GM23248 (cell line): ENCODE data around the gene CCDC192. TPM values are rescaled to one million over a fixed set of nuclear protein-coding genes. Genes with fewer than 3 reads are reported as not detected.

ENCODE experiments used
- DNase-seq: peaks from one replicate; pipeline ENCODE4 v3.0.0-alpha.2; 2015
- H2AFZ ChIP-seq: fragments of 200-600 bp; sonication (generic); 2 replicates; pipeline ENCODE4 v1.6.1; 2016; ENCODE audit warnings: antibody characterized with exemption
- H3F3A ChIP-seq: fragments of 200-600 bp; sonication (generic); 2 replicates; pipeline ENCODE4 v1.6.1; 2016; ENCODE audit warnings: mild to moderate bottlenecking, antibody characterized with exemption, mixed run types; ENCODE audit not compliant: insufficient read depth
- H3K27ac ChIP-seq: fragments of 200-600 bp; sonication (generic); 2 replicates; pipeline ENCODE4 v1.5.1; 2016; ENCODE audit warnings: mild to moderate bottlenecking
- H3K27me3 ChIP-seq: fragments of 200-600 bp; sonication (generic); replicated peaks from 2 replicates; pipeline ENCODE4 v1.6.1; 2016; ENCODE audit warnings: mild to moderate bottlenecking; ENCODE audit not compliant: insufficient read depth
- H3K36me3 ChIP-seq: fragments of 200-600 bp; sonication (generic); 2 replicates; pipeline ENCODE4 v1.6.1; 2016; ENCODE audit warnings: low read depth, mild to moderate bottlenecking
- H3K4me1 ChIP-seq: fragments of 200-600 bp; sonication (generic); 2 replicates; pipeline ENCODE4 v1.6.1; 2016; ENCODE audit warnings: mild to moderate bottlenecking; ENCODE audit not compliant: insufficient read depth
- H3K4me2 ChIP-seq: fragments of 200-600 bp; sonication (generic); one replicate; pipeline ENCODE4 v1.6.1; 2016; ENCODE audit warnings: mild to moderate bottlenecking; ENCODE audit not compliant: unreplicated experiment
- H3K4me3 ChIP-seq: fragments of 200-600 bp; sonication (generic); 2 replicates; pipeline ENCODE4 v1.5.1; 2016; ENCODE audit warnings: mild to moderate bottlenecking
- H3K79me2 ChIP-seq: fragments of 200-600 bp; sonication (generic); 2 replicates; pipeline ENCODE4 v1.6.1; 2016; ENCODE audit warnings: mild to moderate bottlenecking; ENCODE audit not compliant: insufficient read depth
- H3K9ac ChIP-seq: fragments of 200-600 bp; sonication (generic); 2 replicates; pipeline ENCODE4 v1.6.1; 2016; ENCODE audit warnings: mild to moderate bottlenecking
- H3K9me2 ChIP-seq: fragments of 200-600 bp; sonication (generic); 2 replicates; pipeline ENCODE4 v1.6.1; 2016; ENCODE audit warnings: mixed run types, mild to moderate bottlenecking, moderate library complexity; ENCODE audit not compliant: insufficient read depth
- H3K9me3 ChIP-seq: fragments of 200-600 bp; sonication (generic); one replicate; pipeline ENCODE4 v1.6.1; 2017; ENCODE audit warnings: low read depth
- H4K20me1 ChIP-seq: fragments of 200-600 bp; sonication (generic); 2 replicates; pipeline ENCODE4 v1.6.0; 2016; ENCODE audit not compliant: insufficient read depth
- EZH2 ChIP-seq: fragments of 200-600 bp; sonication (generic); IDR thresholded peaks from 2 replicates; pipeline ENCODE4 v1.6.1; 2018; ENCODE audit warnings: antibody characterized with exemption, mild to moderate bottlenecking; ENCODE audit not compliant: insufficient read depth, poor library complexity, severe bottlenecking
- EZH2phosphoT487 ChIP-seq: fragments of 200-600 bp; sonication (generic); IDR thresholded peaks from 2 replicates; pipeline ENCODE4 v1.6.1; 2018; ENCODE audit warnings: antibody characterized with exemption, moderate library complexity, mild to moderate bottlenecking, low read depth; ENCODE audit not compliant: insufficient read depth
- WGBS, 2 experiments: methylation state at CpG; one replicate each; pipeline ENCODE4 v1.1.6; 2015 to 2017; ENCODE audit warnings: low lambda C conversion rate in 2 of 2, low coverage in 1 of 2; ENCODE audit errors: missing lambda C conversion rate in 2 of 2; 5-methylcytosine and 5-hydroxymethylcytosine counted together
- in situ Hi-C: fragments of 300-500 bp; cut with MboI; formaldehyde crosslinking; loops from 2 replicates; pipeline ENCODE4 v1.15.0; 2020
- polyA plus RNA-seq: library from polyadenylated mRNA; unstranded; fragments of >200 nt; fragmentation: Nextera tagmentation; extraction: Ambion mirVana; gene quantifications from 2 replicates; pipeline ENCODE4 v1.2.1, GENCODE V29; 2016
- total RNA-seq: library from RNA; depleted of rRNA; stranded (reverse); fragments of >200 nt; shearing (Covaris generic); gene quantifications from 2 replicates; pipeline ENCODE4 v1.2.3, GENCODE V29; 2014

Gene CCDC192
- total and polyA plus RNA-seq, 2 experiments from 2014 or later = 0.40 TPM; not detected in 1

DNA sequence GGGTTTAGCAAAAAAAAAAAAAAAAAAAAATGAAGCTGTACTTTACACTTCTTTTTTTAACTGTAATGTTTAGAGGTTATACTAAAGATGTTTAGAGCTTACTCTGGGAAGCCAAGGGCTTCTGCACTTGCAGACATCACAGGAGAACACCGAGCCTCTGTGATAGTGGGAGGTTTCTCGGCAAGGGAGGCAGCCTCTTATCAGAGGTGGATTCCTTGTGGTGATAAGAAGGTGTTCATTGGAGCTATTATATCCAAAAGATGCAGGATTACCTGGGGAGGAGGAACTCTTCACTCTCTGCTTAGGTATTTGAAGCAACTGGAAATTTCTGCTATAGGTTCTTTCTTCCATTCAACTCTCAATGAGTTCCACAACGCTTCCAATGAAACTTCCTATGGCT, 209.2 kb downstream of the CCDC192 start:
- no peak overlapping the region for H3K4me2 ChIP-seq
- no peak overlapping the region for H3K4me3 ChIP-seq
- no peak for DNase-seq
- no peak overlapping the region for H3K9ac ChIP-seq
- TF ChIP-seq EZH2phosphoT487 (no peak), EZH2 (no peak)
- no peaks in the 10 kb centered on the region for H3K4me1 ChIP-seq
- no peak overlapping the region for H3K27ac ChIP-seq
- 83 to 87% methylated on average over 3 of the region's 3 CpGs for WGBS, 2 experiments
- no peaks in the 10 kb centered on the region for H3F3A ChIP-seq
- in situ Hi-C loops = no loop called here
- no peaks in the 10 kb centered on the region for H3K36me3 ChIP-seq
- H4K20me1 ChIP-seq = no peaks in the 10 kb centered on the region
- H2AFZ ChIP-seq = no peak overlapping the region
- no peaks in the 10 kb centered on the region for H3K79me2 ChIP-seq
- no peaks in the 10 kb centered on the region for H3K9me3 ChIP-seq
- no peaks in the 10 kb centered on the region for H3K27me3 ChIP-seq
- no peaks in the 10 kb centered on the region for H3K9me2 ChIP-seq

DNA sequence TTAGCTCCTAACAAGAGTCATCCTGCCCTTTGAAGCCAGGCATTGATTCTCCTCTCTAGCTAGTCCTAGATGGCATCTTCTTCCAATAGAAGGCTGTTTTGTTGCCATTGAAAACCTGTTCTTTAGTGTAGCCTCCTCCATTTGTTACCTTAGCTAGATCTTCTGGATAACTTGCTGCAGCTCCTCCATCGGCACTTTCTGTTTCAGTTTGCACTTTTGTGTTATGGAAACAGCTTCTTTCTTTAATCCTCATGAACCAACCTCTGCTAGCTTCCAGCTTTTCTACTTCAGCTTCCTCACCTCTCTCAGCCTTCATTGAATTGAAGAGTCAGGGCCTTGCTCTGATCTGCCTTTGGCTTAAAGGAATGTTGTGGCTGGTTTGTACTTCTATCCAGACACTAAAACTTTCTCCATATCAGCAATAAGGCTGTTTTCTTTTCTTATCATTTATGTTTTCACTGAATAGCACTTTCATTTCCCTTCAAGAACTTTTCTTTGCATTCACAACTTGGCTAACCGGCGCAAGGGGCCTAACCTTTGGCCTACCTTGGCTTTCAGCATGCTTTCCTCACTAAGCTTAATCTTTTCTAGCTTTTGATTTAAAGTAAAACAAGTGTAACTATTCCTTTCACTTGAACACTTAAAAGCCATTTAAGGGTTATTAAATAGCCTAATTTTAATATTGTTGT, 213.8 kb downstream of the CCDC192 start:
- no peaks in the 10 kb centered on the region for H3K9me3 ChIP-seq
- H3K4me2 ChIP-seq = no peak overlapping the region
- H3K4me1 ChIP-seq = no peaks in the 10 kb centered on the region
- TF ChIP-seq EZH2 (no peak), EZH2phosphoT487 (no peak)
- 92 to 95% methylated on average over 3 of the region's 3 CpGs for WGBS, 2 experiments
- no peak overlapping the region for H3K9ac ChIP-seq
- in situ Hi-C loops = no loop called here
- H3K27ac ChIP-seq = no peak overlapping the region
- H4K20me1 ChIP-seq = no peaks in the 10 kb centered on the region
- no peaks in the 10 kb centered on the region for H3K79me2 ChIP-seq
- no peaks in the 10 kb centered on the region for H3K9me2 ChIP-seq
- H3K4me3 ChIP-seq = no peak overlapping the region
- H2AFZ ChIP-seq = no peak overlapping the region
- H3K36me3 ChIP-seq = no peaks in the 10 kb centered on the region
- H3K27me3 ChIP-seq = no peaks in the 10 kb centered on the region
- H3F3A ChIP-seq = no peaks in the 10 kb centered on the region
- no peak for DNase-seq

DNA sequence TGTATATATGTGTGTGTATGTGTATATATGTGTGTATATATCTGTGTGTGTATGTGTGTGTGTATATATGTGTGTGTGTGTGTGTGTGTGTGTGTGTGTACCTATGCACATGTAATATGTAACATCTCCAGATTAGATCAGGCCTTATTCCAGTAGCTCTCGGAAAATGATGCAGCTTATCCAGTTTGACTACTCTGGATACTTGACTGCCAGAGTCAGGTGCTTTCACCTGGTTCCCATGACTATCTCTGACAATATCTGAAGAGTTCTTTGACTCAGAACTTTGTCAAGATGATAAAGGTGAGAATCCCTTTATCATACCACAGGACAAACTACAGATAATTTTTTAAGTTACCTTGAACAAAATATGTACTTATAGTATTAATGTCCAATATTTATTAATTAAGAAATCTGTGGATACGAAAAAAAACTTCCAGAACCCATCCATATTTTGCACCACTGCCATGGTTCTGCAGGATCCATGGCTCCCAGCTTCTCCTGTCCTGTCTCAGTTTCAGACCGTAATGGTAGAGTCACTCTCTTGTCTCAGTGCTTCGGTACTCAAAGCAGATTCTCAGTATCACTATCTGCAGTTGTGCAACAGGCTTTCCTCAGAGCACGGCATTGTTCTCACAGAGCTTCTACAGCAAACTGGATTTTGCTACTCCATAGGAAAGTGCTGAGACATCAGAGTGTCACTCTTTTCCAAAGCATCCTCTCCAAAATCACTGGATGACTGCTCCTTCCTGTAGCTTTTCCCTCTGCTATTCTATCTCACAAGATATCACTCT, 216.0 kb downstream of the CCDC192 start:
- DNase-seq = no peak
- Histone ChIP-seq H3K4me2 (no peak overlapping the region), H3K27ac (no peak overlapping the region), H3K36me3 (no peaks in the 10 kb centered on the region), H3F3A (no peaks in the 10 kb centered on the region), H3K79me2 (no peaks in the 10 kb centered on the region), H3K4me3 (no peak overlapping the region), H3K9me3 (no peaks in the 10 kb centered on the region), H3K9me2 (no peaks in the 10 kb centered on the region), H3K4me1 (no peaks in the 10 kb centered on the region), H3K9ac (no peak overlapping the region), H4K20me1 (no peaks in the 10 kb centered on the region), H2AFZ (no peak overlapping the region), H3K27me3 (no peaks in the 10 kb centered on the region)
- TF ChIP-seq EZH2 (no peak), EZH2phosphoT487 (no peak)
- 74 to 78% methylated on average over 5 of the region's 5 CpGs for WGBS, 2 experiments
- in situ Hi-C loops = no loop called here

DNA sequence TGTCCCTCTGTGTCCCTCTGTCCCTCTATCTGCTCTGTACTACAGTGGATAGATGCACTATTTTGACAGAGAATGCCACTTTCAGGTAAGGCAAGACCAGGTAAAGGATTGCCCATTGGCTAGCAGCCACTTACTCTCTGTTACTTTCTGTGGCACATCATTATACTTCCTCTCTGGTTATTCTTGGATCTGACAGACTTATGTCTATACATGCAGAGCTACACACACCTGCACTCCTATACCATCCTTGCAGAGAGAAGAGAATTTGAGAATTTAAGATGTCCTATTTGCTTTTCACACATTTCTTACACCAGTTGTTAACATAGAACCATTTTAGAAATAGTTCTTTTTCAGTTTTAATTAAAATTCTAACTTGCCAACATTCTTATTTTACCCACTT, 216.6 kb downstream of the CCDC192 start:
- Histone ChIP-seq H2AFZ (no peak overlapping the region), H3F3A (no peaks in the 10 kb centered on the region), H3K4me1 (no peaks in the 10 kb centered on the region), H3K4me3 (no peak overlapping the region), H3K27ac (no peak overlapping the region), H4K20me1 (no peaks in the 10 kb centered on the region), H3K36me3 (no peaks in the 10 kb centered on the region), H3K4me2 (no peak overlapping the region), H3K9me3 (no peaks in the 10 kb centered on the region), H3K9me2 (no peaks in the 10 kb centered on the region), H3K79me2 (no peaks in the 10 kb centered on the region), H3K27me3 (no peaks in the 10 kb centered on the region), H3K9ac (no peak overlapping the region)
- in situ Hi-C loops = no loop called here
- DNase-seq = no peak
- TF ChIP-seq EZH2 (no peak), EZH2phosphoT487 (no peak)
